SW 1271 (cell line): Measurements from ENCODE around the gene CSAG1.
"Not testable (repeated sequence)": the region's sequence is repeated elsewhere in the genome, so short reads cannot be mapped to it uniquely, and the experiment has no call there.

Experiments
- DNase-seq, 2 experiments: peaks; one replicate each; lab custom pipeline; 2025; lab: John Stamatoyannopoulos, UW

Gene CSAG1

GRCh38 chrX:152697952-152698931, 35.3 kb downstream of the CSAG1 start, which contains the start of gene MAGEA3:
MAGEA3 (plus strand) TSS chrX:152698794; CDS start chrX:152700833, 2,039 bp downstream.
- DNase-seq: not testable (repeated sequence)

- not testable (repeated sequence) for DNase-seq
Observed at GRCh38 chrX:152681012-152681411, 52.5 kb downstream of the CSAG1 start.
